Stimulated activated CD4-positive, alpha-beta T cell treated with anti-CD3 and anti-CD28 coated beads, Interleukin-15, amount 100 ng/mL, for 24 hours (primary cell): Measurements from ENCODE around the gene KCNQ5.

Source experiments
- DNase-seq: peaks from one replicate; pipeline ENCODE4 v3.0.0-alpha.2; 2020

Gene KCNQ5

GRCh38 chr6:72810571-72811280 lies 188.9 kb downstream of the KCNQ5 start:
- DNase-seq, result no peak

- DNase-seq, result no peak
These were observed 190.1 kb downstream of the KCNQ5 start for GRCh38 chr6:72811971-72812421.

DNA sequence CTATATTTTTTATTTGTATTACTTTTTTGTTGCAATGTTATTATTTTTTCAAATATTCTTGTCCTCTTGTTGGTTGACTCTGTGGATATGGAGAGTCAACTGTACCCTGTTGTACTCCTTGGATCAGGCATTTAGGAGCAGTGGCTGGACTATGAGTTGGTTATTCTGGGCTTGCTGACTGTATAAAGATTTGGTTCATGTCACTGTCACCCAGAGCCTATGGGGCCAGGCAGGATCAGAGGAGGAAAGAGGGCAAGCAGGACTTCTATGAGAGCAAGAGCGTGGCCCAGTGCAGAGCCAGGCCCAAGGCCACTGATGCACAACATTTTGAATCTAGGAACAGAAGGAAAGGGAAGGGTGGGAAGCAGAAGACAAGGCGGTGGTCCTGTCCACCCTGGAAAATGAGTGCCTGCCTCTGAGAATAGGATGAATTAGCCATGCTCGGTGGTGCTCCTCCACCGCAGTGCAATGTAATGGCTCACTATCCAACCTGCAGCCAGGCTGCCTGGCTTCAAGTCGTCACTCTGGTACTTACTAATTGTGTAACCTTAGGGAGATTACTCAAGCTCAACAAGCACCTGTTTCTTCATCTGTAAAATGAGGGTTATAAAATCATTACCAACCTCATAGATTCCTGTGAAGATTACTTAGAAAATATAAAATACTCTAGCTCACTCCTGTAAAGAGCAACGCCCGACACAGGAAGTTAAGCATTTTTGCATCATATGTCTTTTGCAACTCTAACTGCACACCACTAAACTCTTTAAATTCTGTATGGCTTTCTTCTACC lies 192.1 kb downstream of the KCNQ5 start:
- no peak for DNase-seq

- no peak for DNase-seq
These were observed 194.2 kb downstream of the KCNQ5 start for GRCh38 chr6:72816022-72816421.

GRCh38 chr6:72817208-72817607 lies 195.3 kb downstream of the KCNQ5 start:
- DNase-seq, result no peak

GRCh38 chr6:72819609-72820008 lies 197.7 kb downstream of the KCNQ5 start:
- no peak for DNase-seq

DNA sequence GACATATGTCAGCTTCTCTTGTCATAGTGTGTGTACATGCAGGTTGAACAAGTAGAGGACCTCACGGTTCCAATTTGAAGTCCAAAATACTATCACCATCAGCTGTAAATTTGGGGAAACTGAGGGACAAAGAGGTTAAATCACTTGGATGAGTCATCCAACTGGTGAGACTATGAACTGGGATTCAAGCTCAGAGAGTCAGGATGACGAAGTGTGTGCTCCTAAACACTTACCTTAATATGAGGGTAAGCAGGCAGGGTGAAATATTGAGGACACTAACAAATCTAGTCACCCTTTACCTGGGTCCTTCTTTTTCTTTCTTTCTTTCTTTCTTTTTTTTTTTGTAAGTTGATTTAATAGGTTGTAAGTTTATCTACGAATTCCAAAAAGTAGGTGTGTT lies 198.3 kb downstream of the KCNQ5 start:
- no peak for DNase-seq

DNA sequence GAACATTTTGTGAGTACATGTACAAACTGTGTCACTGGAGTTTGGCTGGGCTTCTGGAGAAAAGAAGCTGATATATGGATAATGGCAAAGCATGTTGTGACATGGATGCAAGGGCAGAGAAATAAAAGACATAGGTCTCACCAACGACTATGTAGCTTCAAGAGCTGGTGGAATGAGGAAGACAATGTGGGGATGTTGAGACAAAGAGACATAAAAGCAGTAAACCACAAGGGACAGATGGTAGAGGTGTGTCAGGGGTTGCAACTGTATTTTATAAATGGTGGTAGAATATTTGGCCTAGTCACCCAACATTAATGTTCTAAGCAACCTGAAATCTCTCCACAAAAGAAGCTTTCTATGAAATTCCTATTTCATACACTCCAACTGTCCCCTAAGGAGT lies 199.0 kb downstream of the KCNQ5 start:
- DNase-seq, result no peak

GRCh38 chr6:72822023-72822422 lies 200.2 kb downstream of the KCNQ5 start:
- DNase-seq, result no peak

GRCh38 chr6:72822691-72823090 lies 200.8 kb downstream of the KCNQ5 start:
- no peak for DNase-seq

DNA sequence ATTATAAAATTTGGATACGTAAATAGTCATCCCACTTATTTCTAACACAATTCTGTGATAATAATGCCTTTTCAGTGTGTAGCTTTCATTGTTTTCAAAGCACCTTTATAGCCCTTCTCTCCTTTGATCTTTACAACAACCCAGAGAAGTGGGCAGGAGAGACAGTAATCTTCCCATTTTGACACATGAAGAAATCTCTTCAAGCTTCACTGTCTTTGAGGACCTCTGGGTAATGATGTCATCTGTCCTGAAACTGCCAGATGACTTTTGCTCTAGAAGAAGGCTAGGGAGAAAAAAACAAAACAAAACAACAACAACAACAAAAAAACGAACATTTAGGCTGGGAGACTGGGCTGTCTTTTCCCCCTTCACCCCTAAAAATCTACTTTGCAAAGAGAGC lies 203.0 kb downstream of the KCNQ5 start:
- no peak for DNase-seq

- DNase-seq, result no peak
These were observed 203.5 kb downstream of the KCNQ5 start for GRCh38 chr6:72825315-72825911.

GRCh38 chr6:72826037-72826436 lies 204.2 kb downstream of the KCNQ5 start:
- DNase-seq, result no peak

GRCh38 chr6:72826744-72827438 lies 205.0 kb downstream of the KCNQ5 start:
- DNase-seq, result no peak

DNA sequence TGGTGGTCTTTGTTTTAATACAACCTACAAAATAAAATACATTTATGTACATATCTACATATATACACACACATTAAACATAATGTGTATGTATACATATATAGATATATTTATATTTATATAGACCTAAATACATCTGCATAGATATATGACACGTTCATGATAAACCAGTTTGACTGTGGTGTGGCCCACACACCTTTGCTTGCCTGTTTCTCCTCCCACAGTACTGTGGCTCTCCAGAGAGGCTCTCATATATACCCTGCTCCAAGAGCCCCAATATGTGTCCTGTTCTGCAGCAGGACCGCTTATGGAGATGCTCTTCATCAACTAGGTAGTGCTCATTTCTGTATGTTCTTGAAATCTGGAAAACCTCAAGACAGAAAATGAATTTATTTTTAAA lies 207.0 kb downstream of the KCNQ5 start:
- no peak for DNase-seq

DNA sequence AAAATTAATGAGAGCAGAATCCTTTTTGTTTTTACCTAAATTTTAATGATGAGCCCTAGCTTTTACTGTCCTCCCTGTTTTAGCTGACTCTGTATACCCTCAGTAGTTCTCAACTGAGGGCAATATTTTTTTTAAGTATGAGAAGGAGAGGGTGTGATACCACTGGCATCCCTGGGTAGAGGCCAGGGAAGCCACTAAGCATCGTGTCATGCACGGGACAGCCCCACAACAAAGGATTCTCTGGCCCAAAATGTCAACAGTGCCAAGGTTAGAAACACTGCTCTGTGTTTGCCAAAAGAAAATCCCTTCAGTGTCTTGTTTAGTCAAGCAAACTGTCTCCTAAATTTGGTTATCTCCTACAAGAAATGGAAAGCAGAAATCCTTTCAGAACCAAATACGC lies 210.4 kb downstream of the KCNQ5 start:
- DNase-seq, result no peak

DNA sequence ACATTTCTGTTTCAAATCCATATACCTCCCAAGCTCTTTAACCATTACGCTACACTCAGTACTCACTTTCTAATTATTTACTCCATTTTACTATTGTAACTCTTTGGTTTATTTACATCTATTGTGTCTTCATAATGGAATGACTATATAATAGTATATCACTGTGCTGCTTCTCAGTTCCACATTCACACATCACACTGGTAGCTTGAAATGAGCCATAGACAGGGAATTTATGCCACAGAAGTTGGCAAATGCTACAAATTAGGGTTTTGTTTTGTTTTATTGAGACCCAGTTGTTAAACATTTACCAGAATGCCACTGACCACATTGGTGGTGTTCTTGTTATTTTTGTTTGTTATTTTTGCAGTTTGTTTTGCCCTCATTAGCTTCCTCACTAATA lies 213.9 kb downstream of the KCNQ5 start:
- DNase-seq, result no peak

GRCh38 chr6:72836971-72837370 lies 215.1 kb downstream of the KCNQ5 start:
- DNase-seq, result no peak

DNA sequence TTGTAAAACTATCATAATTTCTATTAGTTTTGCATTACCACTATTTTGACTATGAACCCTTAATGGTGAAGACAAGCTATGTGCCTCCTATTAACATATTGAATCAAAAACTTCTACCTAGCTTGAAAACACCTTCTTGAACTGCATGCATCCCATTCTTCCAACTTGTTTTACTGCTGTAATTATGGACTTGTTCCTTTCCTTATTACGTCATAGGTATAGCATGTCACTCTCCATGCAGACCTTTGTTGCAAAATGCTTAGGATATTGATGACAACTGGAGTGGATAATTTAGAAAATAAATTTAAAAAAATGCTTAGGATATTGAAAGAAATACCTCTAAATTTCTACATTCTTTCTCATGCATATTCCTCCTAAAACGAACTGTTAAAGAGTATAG lies 219.3 kb downstream of the KCNQ5 start:
- no peak for DNase-seq

DNA sequence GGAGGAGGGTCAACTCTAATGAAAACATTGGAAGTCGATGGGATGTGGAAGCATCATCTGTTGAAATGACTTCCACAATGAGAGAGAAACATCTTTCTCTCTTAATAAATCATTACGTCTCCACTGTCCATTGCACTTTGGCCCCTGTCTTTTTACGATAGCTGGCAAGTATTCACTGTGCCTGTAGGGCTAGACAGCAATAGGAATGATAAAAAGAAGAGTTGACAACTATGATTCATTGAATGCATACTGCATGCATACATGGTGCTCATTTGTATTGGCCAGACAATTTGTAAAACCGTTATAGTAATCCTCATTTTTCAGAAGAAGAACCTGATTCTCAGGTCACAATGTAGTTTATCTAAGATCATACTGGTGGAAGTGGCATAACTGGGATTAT lies 220.3 kb downstream of the KCNQ5 start:
- no peak for DNase-seq

DNA sequence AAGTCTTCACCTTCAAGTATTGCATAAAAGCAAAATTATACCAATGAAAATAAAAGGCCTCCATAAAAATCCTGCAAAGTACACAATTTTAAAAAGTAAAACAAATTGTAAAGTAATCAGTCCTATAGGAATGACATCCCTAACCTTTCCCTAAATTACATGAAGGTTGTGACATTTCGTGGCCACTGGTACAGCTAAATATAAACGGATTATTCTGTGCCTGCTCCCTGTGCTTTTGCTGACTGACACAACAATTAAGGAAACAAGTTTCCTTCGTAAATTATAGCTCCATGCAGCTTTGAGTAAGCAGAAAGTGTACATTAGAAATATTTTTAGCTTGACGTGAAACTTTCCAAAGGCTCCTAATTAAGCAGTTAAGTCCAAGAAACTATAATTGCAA lies 222.8 kb downstream of the KCNQ5 start:
- DNase-seq, result no peak

DNA sequence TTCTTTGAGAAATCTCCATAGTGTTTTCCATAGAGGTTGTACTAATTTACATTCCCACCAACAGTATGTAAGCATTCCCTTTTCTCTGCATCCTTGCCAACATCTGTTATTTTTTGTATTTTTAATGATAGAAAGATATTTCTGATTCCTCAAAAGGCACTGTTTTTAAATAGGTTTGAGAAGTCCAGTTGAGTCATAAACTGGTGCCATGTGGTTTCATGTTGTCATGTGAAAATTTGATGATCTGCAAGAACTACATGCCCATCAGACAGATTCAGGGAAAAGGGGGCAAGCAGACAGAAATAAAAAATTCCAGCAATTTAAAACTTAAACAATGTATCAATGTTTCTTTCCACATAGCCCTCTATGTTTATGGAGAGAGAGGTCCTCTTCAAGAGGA lies 227.5 kb downstream of the KCNQ5 start:
- DNase-seq, result no peak

GRCh38 chr6:72850040-72850439 lies 228.2 kb downstream of the KCNQ5 start:
- no peak for DNase-seq

GRCh38 chr6:72850469-72850868 lies 228.6 kb downstream of the KCNQ5 start:
- no peak for DNase-seq
